NT2/D1 (cell line): ENCODE results near the gene GNAQ.

Experiments used
- SUZ12 ChIP-seq: IDR thresholded peaks from 2 replicates; pipeline ENCODE4 v1.6.1; 2011; ENCODE audit not compliant: insufficient read length, insufficient read depth; ENCODE audit errors: extremely low read depth
- ZNF274 ChIP-seq: IDR thresholded peaks from 2 replicates; pipeline ENCODE4 v1.6.1; 2011; ENCODE audit warnings: mild to moderate bottlenecking, low read depth, low read length

- TF ChIP-seq SUZ12 (no peak), ZNF274 (no peak)
Observed at GRCh38 chr9:77988630-77989029, 43.0 kb downstream of the GNAQ start.
